Measurements from ENCODE around the gene ELMO1. TPM values are rescaled to one million over a fixed set of nuclear protein-coding genes. Genes with fewer than 3 reads are reported as not detected.

ELMO1 gene
- total RNA-seq, 2 donors from 2014 or later = 160 to 169 TPM

GRCh38 chr7:37310327-37311080, 138.2 kb downstream of the ELMO1 start:
- Mint-ChIP-seq H3K4me1 (peaks cover 56% of the 10 kb centered on the region), H3K27me3 (no peaks in the 10 kb centered on the region), H3K27ac (peak overlapping the region; percentile 99), H3K36me3 (ENCODE audit: low read depth) (peaks cover 15% of the 10 kb centered on the region), H3K4me3 (peak overlapping the region; percentile 83)
- DNase-seq (peak in 1 of 3 donors; percentile 12), ATAC-seq (peak; percentile 81)
- no peaks in the 10 kb centered on the region for H3K9me3 ChIP-seq (ENCODE audit: control insufficient read depth, low read length, poor library complexity, severe bottlenecking)

- H3K4me1 Mint-ChIP-seq = peaks cover 56% of the 10 kb centered on the region
- peaks cover 15% of the 10 kb centered on the region for H3K36me3 Mint-ChIP-seq (ENCODE audit: low read depth)
- H3K9me3 ChIP-seq (ENCODE audit: control insufficient read depth, low read length, poor library complexity, severe bottlenecking) = no peaks in the 10 kb centered on the region
- H3K4me3 Mint-ChIP-seq = no peak overlapping the region
- DNase-seq (no peak), ATAC-seq (no peak)
- peak overlapping the region; percentile 99 for H3K27ac Mint-ChIP-seq
- no peaks in the 10 kb centered on the region for H3K27me3 Mint-ChIP-seq
Measured at GRCh38 chr7:37309493-37309892, 139.2 kb downstream of the ELMO1 start.

GRCh38 chr7:37304921-37305320, 143.7 kb downstream of the ELMO1 start:
- no peak for DNase-seq
- H3K36me3 Mint-ChIP-seq (ENCODE audit: low read depth) = peaks cover 19% of the 10 kb centered on the region
- peaks cover 28% of the 10 kb centered on the region for H3K4me1 Mint-ChIP-seq
- ATAC-seq = no peak
- H3K27me3 Mint-ChIP-seq = no peaks in the 10 kb centered on the region
- no peak overlapping the region for H3K27ac Mint-ChIP-seq
- H3K4me3 Mint-ChIP-seq = no peak overlapping the region
- no peaks in the 10 kb centered on the region for H3K9me3 ChIP-seq (ENCODE audit: control insufficient read depth, low read length, poor library complexity, severe bottlenecking)

GRCh38 chr7:37297546-37297945, 151.1 kb downstream of the ELMO1 start:
- no peak overlapping the region for H3K4me3 Mint-ChIP-seq
- peak overlapping the region; percentile 37 for H3K27ac Mint-ChIP-seq
- no peaks in the 10 kb centered on the region for H3K27me3 Mint-ChIP-seq
- H3K4me1 Mint-ChIP-seq = peaks cover 7% of the 10 kb centered on the region
- ATAC-seq (no peak), DNase-seq (no peak)
- H3K36me3 Mint-ChIP-seq (ENCODE audit: low read depth) = peaks cover 4% of the 10 kb centered on the region
- peaks cover 2% of the 10 kb centered on the region for H3K9me3 ChIP-seq (ENCODE audit: control insufficient read depth, low read length, poor library complexity, severe bottlenecking)

- no peak for DNase-seq
- Mint-ChIP-seq H3K4me1 (peaks cover 10% of the 10 kb centered on the region), H3K27ac (peak overlapping the region; percentile 27), H3K27me3 (no peaks in the 10 kb centered on the region), H3K36me3 (ENCODE audit: low read depth) (no peaks in the 10 kb centered on the region), H3K4me3 (no peak overlapping the region)
- ATAC-seq = no peak
- H3K9me3 ChIP-seq (ENCODE audit: control insufficient read depth, low read length, poor library complexity, severe bottlenecking) = peaks cover 2% of the 10 kb centered on the region
Measured at GRCh38 chr7:37295401-37295800, 153.3 kb downstream of the ELMO1 start.

GRCh38 chr7:37290731-37291130, 157.9 kb downstream of the ELMO1 start:
- peaks cover 24% of the 10 kb centered on the region for H3K4me1 Mint-ChIP-seq
- DNase-seq (no peak), ATAC-seq (no peak)
- no peaks in the 10 kb centered on the region for H3K27me3 Mint-ChIP-seq
- peaks cover 2% of the 10 kb centered on the region for H3K36me3 Mint-ChIP-seq (ENCODE audit: low read depth)
- no peaks in the 10 kb centered on the region for H3K9me3 ChIP-seq (ENCODE audit: control insufficient read depth, low read length, poor library complexity, severe bottlenecking)
- H3K4me3 Mint-ChIP-seq = no peak overlapping the region
- peak overlapping the region; percentile 79 for H3K27ac Mint-ChIP-seq

- Mint-ChIP-seq H3K4me1 (peaks cover 34% of the 10 kb centered on the region), H3K27ac (peak overlapping the region; percentile 51), H3K4me3 (no peak overlapping the region), H3K36me3 (ENCODE audit: low read depth) (peaks cover 2% of the 10 kb centered on the region), H3K27me3 (no peaks in the 10 kb centered on the region)
- no peak for ATAC-seq
- H3K9me3 ChIP-seq (ENCODE audit: control insufficient read depth, low read length, poor library complexity, severe bottlenecking) = no peaks in the 10 kb centered on the region
- DNase-seq = no peak
Measured at GRCh38 chr7:37289781-37290180, 158.9 kb downstream of the ELMO1 start.

- Mint-ChIP-seq H3K36me3 (ENCODE audit: low read depth) (peaks cover 2% of the 10 kb centered on the region), H3K4me1 (peaks cover 37% of the 10 kb centered on the region), H3K4me3 (no peak overlapping the region), H3K27ac (peak overlapping the region; percentile 51), H3K27me3 (no peaks in the 10 kb centered on the region)
- ATAC-seq = no peak
- DNase-seq = no peak
- H3K9me3 ChIP-seq (ENCODE audit: control insufficient read depth, low read length, poor library complexity, severe bottlenecking) = no peaks in the 10 kb centered on the region
Measured at GRCh38 chr7:37289367-37289766, 159.3 kb downstream of the ELMO1 start.

- Mint-ChIP-seq H3K4me3 (no peak overlapping the region), H3K36me3 (ENCODE audit: low read depth) (peaks cover 2% of the 10 kb centered on the region), H3K4me1 (peaks cover 43% of the 10 kb centered on the region), H3K27ac (peak overlapping the region; percentile 80), H3K27me3 (no peaks in the 10 kb centered on the region)
- DNase-seq (no peak), ATAC-seq (no peak)
- no peaks in the 10 kb centered on the region for H3K9me3 ChIP-seq (ENCODE audit: control insufficient read depth, low read length, poor library complexity, severe bottlenecking)
Measured at GRCh38 chr7:37287131-37287855, 161.4 kb downstream of the ELMO1 start.

GRCh38 chr7:37286454-37286832, 162.2 kb downstream of the ELMO1 start:
- H3K9me3 ChIP-seq (ENCODE audit: control insufficient read depth, low read length, poor library complexity, severe bottlenecking) = no peaks in the 10 kb centered on the region
- H3K27me3 Mint-ChIP-seq = no peaks in the 10 kb centered on the region
- no peak for ATAC-seq
- H3K36me3 Mint-ChIP-seq (ENCODE audit: low read depth) = peaks cover 5% of the 10 kb centered on the region
- H3K27ac Mint-ChIP-seq = peak overlapping the region; percentile 56
- peaks cover 46% of the 10 kb centered on the region for H3K4me1 Mint-ChIP-seq
- DNase-seq = no peak
- no peak overlapping the region for H3K4me3 Mint-ChIP-seq

- DNase-seq (no peak), ATAC-seq (peak; percentile 72)
- Mint-ChIP-seq H3K27ac (peak overlapping the region; percentile 56), H3K4me3 (no peak overlapping the region), H3K36me3 (ENCODE audit: low read depth) (peaks cover 5% of the 10 kb centered on the region), H3K27me3 (no peaks in the 10 kb centered on the region), H3K4me1 (peaks cover 44% of the 10 kb centered on the region)
- H3K9me3 ChIP-seq (ENCODE audit: control insufficient read depth, low read length, poor library complexity, severe bottlenecking) = no peaks in the 10 kb centered on the region
Measured at GRCh38 chr7:37285706-37286453, 162.8 kb downstream of the ELMO1 start.

GRCh38 chr7:37284805-37285231, 163.8 kb downstream of the ELMO1 start:
- ATAC-seq = peak; percentile 63
- H3K27me3 Mint-ChIP-seq = no peaks in the 10 kb centered on the region
- DNase-seq = peak in 2 of 3 donors; percentile 16 to 32
- H3K9me3 ChIP-seq (ENCODE audit: control insufficient read depth, low read length, poor library complexity, severe bottlenecking) = no peaks in the 10 kb centered on the region
- H3K4me3 Mint-ChIP-seq = no peak overlapping the region
- peaks cover 5% of the 10 kb centered on the region for H3K36me3 Mint-ChIP-seq (ENCODE audit: low read depth)
- peak overlapping the region; percentile 53 for H3K27ac Mint-ChIP-seq
- peaks cover 45% of the 10 kb centered on the region for H3K4me1 Mint-ChIP-seq

GRCh38 chr7:37284285-37284684, 164.4 kb downstream of the ELMO1 start:
- no peak overlapping the region for H3K4me3 Mint-ChIP-seq
- no peaks in the 10 kb centered on the region for H3K27me3 Mint-ChIP-seq
- peaks cover 5% of the 10 kb centered on the region for H3K36me3 Mint-ChIP-seq (ENCODE audit: low read depth)
- peaks cover 45% of the 10 kb centered on the region for H3K4me1 Mint-ChIP-seq
- ATAC-seq = no peak
- DNase-seq = no peak
- H3K27ac Mint-ChIP-seq = no peak overlapping the region
- no peaks in the 10 kb centered on the region for H3K9me3 ChIP-seq (ENCODE audit: control insufficient read depth, low read length, poor library complexity, severe bottlenecking)

Data from T-helper 17 cell (primary cell).